GM18517 (cell line): ENCODE data around the gene NDUFA6.
"Not testable (repeated sequence)": the region's sequence is repeated elsewhere in the genome, so short reads cannot be mapped to it uniquely, and the experiment has no call there.

ENCODE experiments used
- ATAC-seq: cut with Tn5 transposase; IDR thresholded peaks from one replicate; pipeline ENCODE4 v1.9.1; 2021; ENCODE audit warnings: mild to moderate bottlenecking, moderate library complexity; ENCODE audit not compliant: unreplicated experiment

NDUFA6 gene

GRCh38 chr22:42114721-42115120 lies 24.1 kb upstream of the NDUFA6 start:
- no peak for ATAC-seq

- ATAC-seq, result not testable (repeated sequence)
Observed at GRCh38 chr22:42112793-42113192, 22.2 kb upstream of the NDUFA6 start.

GRCh38 chr22:42111798-42112197 lies 21.2 kb upstream of the NDUFA6 start:
- no peak for ATAC-seq

DNA sequence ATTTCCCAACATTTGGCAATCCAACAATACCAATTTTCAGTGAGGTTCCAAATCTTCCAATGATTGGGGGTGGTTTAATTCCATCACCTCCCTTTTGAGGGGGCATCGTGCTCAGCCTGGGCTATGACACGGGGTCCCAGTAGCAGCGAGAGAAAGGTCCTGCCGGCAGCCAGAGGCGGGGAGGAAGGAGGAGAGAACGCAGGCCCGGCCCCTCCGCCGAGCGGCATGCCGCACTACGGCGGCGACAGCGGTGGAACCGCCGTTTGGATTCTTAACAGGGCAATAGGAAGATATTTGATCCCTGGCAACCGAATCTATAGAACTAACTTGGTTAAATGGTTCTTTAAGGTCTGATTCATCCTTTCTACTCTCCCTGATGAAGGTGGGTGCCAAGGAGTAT lies 18.3 kb upstream of the NDUFA6 start:
- no peak for ATAC-seq

- not testable (repeated sequence) for ATAC-seq
Observed at GRCh38 chr22:42104332-42104860, 13.8 kb upstream of the NDUFA6 start.

DNA sequence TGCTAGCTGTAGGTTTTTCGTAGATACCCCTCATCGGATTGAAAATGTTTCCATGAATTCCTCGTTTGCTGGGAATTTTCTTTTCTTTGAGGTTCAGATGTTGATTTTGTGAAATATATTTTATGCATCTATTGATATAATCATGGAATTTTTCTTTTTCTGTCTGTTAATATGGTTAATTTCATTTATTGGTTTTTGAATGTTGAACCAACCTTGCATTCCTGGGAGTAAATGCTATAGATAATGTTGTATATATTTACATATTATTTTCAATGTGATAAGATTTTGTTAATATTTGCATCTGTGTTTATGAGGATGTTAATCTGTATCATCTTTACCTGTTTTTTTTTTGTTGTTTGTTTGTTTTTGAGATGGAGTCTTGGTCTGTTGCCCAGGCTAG lies 10.6 kb upstream of the NDUFA6 start:
- no peak for ATAC-seq

DNA sequence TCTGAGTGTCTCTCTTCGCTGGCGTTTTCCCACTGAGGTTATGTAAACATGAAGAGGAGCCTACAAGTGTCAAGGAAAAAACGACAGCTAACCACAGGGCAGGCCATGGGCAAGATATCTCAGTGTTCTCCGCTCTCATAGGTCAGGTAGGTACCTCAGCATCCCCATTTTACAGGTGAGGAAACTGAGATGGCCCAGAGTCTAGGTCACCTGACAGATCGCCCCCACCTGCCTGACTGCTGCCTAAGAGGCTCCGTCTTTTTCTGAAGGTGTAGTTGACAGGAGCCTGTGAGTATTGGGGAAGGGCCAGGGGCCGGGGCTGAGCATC lies 847 bp upstream of the NDUFA6 start:
- ATAC-seq, result no peak

GRCh38 chr22:42086051-42086450 lies 4.5 kb downstream of the NDUFA6 start:
- no peak for ATAC-seq

DNA sequence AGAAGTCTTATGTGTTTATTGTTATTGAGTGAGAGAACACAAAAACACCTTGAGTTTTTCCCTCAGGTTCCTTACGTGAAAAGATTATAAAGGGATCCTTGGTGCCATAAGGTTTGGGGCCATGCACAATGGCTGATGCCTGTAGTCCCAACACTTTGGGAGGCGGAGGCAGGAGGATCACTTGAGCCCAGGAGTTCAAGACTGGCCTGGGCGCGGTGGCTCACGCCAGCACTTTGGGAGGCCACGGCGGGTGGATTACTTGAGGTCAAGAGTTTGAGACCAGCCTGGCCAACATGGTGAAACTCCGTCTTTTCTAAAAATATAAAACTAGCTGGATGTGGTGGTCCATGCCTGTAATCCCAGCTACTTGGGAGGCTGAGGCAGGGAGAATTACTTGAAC lies 5.7 kb downstream of the NDUFA6 start:
- ATAC-seq, result no peak

DNA sequence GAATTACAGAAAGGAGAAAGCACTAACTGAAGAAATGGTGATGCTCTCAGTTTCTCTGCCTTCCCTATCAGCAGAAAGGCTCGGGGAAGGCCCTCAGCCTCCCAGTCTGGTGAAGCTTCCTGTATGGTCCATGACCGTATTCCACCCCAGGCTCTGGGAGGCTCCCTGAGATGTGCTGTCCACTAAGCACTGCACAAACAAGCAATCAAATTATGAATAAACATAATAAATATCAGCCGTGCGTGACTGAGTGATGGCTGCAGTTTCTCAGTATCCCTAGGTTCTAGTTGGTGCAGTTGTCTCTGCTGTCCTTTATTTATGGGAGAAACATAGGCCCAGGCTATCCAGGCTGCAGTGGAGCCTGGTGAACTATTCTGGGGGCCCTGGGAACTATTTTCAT lies 7.5 kb downstream of the NDUFA6 start:
- ATAC-seq, result no peak

- no peak for ATAC-seq
Observed at GRCh38 chr22:42080287-42080686, 10.3 kb downstream of the NDUFA6 start.

GRCh38 chr22:42079319-42080251 lies 11.0 kb downstream of the NDUFA6 start, which contains the start of gene SMDT1:
Gene SMDT1 (plus strand): TSS chr22:42079700. CDS start chr22:42079769, 69 bp downstream.
- peak; percentile 80 for ATAC-seq

DNA sequence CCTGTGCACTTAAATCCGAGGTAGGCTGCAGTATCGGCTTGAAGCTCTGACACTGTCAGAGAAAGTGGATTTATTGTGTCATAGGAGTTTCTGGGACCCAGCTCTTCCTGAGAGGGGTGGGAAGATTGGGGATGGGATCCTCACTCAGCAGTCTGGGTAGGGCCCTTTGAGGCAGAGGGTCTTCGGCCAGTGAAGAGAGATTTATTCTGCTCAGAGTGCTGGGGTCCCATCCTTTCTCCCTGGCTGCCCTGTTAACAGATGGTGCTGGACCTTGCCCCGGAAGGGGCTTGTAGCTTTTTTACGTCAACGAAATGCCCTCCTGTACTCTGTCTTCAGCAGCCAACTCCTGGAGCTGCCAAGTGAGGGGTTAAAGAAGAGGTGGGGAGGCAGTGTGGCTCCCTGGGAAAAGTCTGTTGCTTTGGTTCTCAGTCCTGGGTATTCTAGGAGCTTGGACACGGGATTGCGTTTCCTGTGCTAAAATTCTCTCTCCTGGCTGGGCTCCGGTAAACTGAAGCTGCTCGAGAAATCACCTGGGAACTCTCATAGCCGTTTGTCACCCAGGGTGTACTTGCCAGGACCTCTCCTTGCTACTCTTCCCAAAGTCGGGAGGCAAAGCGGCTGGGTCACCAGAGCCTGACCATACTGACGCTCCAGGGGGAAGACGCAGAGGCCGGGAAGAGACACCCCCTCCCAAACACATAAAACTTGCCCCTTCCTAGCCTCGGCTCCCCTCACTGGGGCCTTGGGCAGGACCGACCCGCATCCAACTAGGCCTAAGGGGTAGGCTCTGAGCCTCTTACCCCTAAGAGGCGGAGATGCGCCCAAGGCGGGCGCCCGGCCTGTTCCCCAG lies 11.9 kb downstream of the NDUFA6 start:
- no peak for ATAC-seq

- ATAC-seq, result no peak
Observed at GRCh38 chr22:42077486-42078125, 13.0 kb downstream of the NDUFA6 start.

DNA sequence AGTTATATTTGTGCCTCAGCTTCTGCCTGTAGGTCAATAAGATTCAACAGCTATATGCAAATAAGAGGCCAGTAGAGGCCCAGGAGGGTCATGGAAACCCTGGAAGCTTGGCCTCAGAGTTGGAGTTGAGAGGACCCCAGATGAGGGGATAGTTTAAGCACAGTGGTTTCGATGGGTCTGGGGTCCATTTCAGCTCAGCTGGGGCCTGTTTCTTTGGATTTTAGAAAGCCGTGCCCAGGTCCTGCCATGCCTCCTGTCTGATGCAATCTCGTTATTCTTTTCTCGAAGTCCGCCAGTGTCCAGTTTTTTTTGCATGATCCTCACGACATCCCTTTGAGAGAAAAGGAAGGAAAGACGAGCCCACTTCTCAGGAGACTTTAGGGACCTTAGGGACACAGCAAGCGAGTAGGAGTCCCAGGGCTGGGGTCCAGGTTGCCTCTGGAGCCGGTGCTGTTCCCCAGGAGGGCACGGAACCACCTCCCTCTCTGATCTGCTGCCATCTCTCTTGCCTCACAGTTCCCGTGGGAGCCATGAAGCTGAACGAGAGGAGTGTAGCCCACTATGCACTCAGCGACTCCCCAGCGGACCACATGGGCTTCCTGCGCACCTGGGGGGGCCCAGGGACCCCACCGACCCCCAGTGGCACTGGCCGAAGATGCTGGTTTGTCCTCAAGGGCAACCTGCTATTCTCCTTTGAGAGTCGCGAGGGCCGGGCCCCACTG lies 13.6 kb downstream of the NDUFA6 start:
- no peak for ATAC-seq

DNA sequence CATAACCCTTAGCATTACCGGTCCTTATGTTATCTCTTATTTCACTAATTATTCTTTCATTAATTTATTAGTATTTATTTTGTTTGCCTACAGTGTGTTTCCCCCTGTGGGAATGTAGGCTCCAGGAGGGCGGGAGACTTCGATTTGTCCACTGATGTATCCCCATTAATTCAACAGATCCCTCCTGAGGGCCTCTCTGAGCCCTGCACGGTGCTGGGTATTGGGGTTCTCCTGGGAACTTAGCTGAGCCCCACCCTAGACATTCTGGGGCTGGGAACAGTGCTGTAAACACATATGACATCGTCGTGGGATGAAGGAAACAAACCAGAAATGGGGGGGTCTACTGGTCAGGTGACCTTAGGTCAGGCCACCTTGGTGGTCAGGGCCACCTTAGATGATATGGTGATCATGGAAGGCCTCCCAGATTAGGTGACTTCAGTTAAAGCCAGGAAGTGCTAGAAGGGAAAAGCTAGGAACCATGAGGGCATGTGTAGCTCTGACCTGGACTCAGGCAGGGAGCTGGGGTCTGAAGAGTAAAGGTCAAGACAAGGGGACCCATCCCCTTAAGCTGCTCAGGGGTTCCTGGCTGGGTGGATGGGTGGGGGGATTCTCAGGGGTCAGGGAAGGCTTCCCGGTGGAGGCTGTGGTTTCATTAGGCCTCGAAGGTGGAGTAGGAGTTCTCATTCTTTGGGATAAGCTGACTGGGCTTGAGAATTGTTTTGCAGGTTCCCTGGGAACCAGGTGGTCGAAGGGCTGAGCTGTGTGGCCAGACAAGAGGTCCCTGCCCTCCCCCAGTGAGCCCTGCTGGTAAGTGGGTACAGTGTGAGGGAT lies 15.5 kb downstream of the NDUFA6 start:
- no peak for ATAC-seq

GRCh38 chr22:42074132-42074811 lies 16.3 kb downstream of the NDUFA6 start, which contains the start of gene PHETA2:
Gene PHETA2 (plus strand): TSS chr22:42074248. CDS start chr22:42077294, 3,046 bp downstream.
- ATAC-seq, result no peak

GRCh38 chr22:42073621-42074041 lies 16.9 kb downstream of the NDUFA6 start:
- no peak for ATAC-seq
